Liver (tissue), 9 donors: Measurements from ENCODE around the gene SKAP1. TPM values are rescaled to one million over a fixed set of nuclear protein-coding genes. Genes with fewer than 3 reads are reported as not detected.

ENCODE experiments used
- DNase-seq: peaks from one replicate; pipeline ENCODE4 v3.0.0-alpha.2; 2017; ENCODE audit warnings: low spot score
- H3K27ac ChIP-seq, 2 donors: one replicate each; pipeline ENCODE4 v1.7.0; 2013; ENCODE audit warnings: inconsistent platforms in 2 of 2, low read length in 2 of 2, control low read depth in 1 of 2, low read depth in 1 of 2, mild to moderate bottlenecking in 1 of 2
- H3K27me3 ChIP-seq, 4 donors: one replicate each; pipeline versions ENCODE4 v1.6.1 to v1.7.0; 2013; ENCODE audit warnings: low read length in 3 of 4, inconsistent platforms in 1 of 4, mild to moderate bottlenecking in 1 of 4, moderate library complexity in 1 of 4; ENCODE audit not compliant: control insufficient read depth in 4 of 4, insufficient read depth in 4 of 4
- H3K36me3 ChIP-seq, 4 donors: one replicate each; pipeline versions ENCODE4 v1.6.1 to v1.7.0; 2013; ENCODE audit warnings: low read length in 3 of 4, mild to moderate bottlenecking in 3 of 4, low read depth in 1 of 4, moderate library complexity in 1 of 4; ENCODE audit not compliant: control insufficient read depth in 4 of 4, insufficient read depth in 3 of 4
- H3K4me1 ChIP-seq, 4 donors: one replicate each; pipeline versions ENCODE4 v1.6.1 to v1.7.0; 2013; ENCODE audit warnings: low read length in 3 of 4, mild to moderate bottlenecking in 3 of 4, moderate library complexity in 1 of 4; ENCODE audit not compliant: control insufficient read depth in 4 of 4, insufficient read depth in 4 of 4
- H3K4me3 ChIP-seq, 3 donors: one replicate each; pipeline versions ENCODE4 v1.6.1 to v1.7.0; 2013; ENCODE audit warnings: low read length in 3 of 3, control low read depth in 1 of 3, low read depth in 1 of 3, mild to moderate bottlenecking in 1 of 3
- H3K9ac ChIP-seq, 2 donors: one replicate each; pipeline ENCODE4 v1.7.0; 2013; ENCODE audit warnings: low read length in 2 of 2, mild to moderate bottlenecking in 2 of 2, moderate library complexity in 2 of 2, control low read depth in 1 of 2, low read depth in 1 of 2
- H3K9me3 ChIP-seq, 4 donors: one replicate each; pipeline versions ENCODE4 v1.6.1 to v1.7.0; 2013; ENCODE audit warnings: low read length in 3 of 4; ENCODE audit not compliant: control insufficient read depth in 4 of 4
- ATF3 ChIP-seq: IDR thresholded peaks from 2 replicates; pipeline ENCODE4 v1.6.1; 2016; ENCODE audit warnings: antibody characterized with exemption
- CTCF ChIP-seq: fragments of 150-350 bp; IDR thresholded peaks from 2 replicates; pipeline ENCODE4 v1.5.1; 2017; ENCODE audit warnings: improper control_type of control experiment, low read depth, low read length; ENCODE audit not compliant: missing input control
- EGR1 ChIP-seq, 2 donors: IDR thresholded peaks; 2 replicates each; pipeline ENCODE4 v1.6.1; 2016 to 2018; ENCODE audit warnings: antibody characterized with exemption in 2 of 2, low read depth in 2 of 2
- FOXA1 ChIP-seq: IDR thresholded peaks from 2 replicates; pipeline ENCODE4 v1.6.1; 2016; ENCODE audit warnings: antibody characterized with exemption
- FOXA2 ChIP-seq: IDR thresholded peaks from 2 replicates; pipeline ENCODE4 v1.6.1; 2016; ENCODE audit warnings: antibody characterized with exemption
- GABPA ChIP-seq, 2 donors: IDR thresholded peaks in 1 of 2; conservative IDR thresholded peaks in 1 of 2; 2 replicates each; pipeline ENCODE4 v1.6.1; 2016; ENCODE audit warnings: antibody characterized with exemption in 2 of 2, mild to moderate bottlenecking in 1 of 2, moderate library complexity in 1 of 2
- HNF4A ChIP-seq, 2 donors: conservative IDR thresholded peaks; 2 replicates each; pipeline ENCODE4 v1.6.1; 2016; ENCODE audit warnings: antibody characterized with exemption in 2 of 2, mild to moderate bottlenecking in 2 of 2
- HNF4G ChIP-seq: IDR thresholded peaks from 2 replicates; pipeline ENCODE4 v1.6.1; 2016; ENCODE audit warnings: antibody characterized with exemption
- JUND ChIP-seq, 2 donors: IDR thresholded peaks; 2 replicates each; pipeline ENCODE4 v1.6.1; 2016; ENCODE audit warnings: antibody characterized with exemption in 2 of 2
- MAX ChIP-seq: IDR thresholded peaks from 2 replicates; pipeline ENCODE4 v1.6.1; 2016; ENCODE audit warnings: antibody characterized with exemption
- NR2F2 ChIP-seq: IDR thresholded peaks from 2 replicates; pipeline ENCODE4 v1.6.1; 2016; ENCODE audit warnings: antibody characterized with exemption
- RAD21 ChIP-seq, 2 donors: IDR thresholded peaks; 2 replicates each; pipeline ENCODE4 v1.6.1; 2016; ENCODE audit warnings: antibody characterized with exemption in 2 of 2, mild to moderate bottlenecking in 2 of 2
- REST ChIP-seq: IDR thresholded peaks from 2 replicates; pipeline ENCODE4 v1.6.1; 2016; ENCODE audit warnings: antibody characterized with exemption, mild to moderate bottlenecking
- RXRA ChIP-seq, 2 donors: IDR thresholded peaks; 2 replicates each; pipeline ENCODE4 v1.6.1; 2017 to 2018; ENCODE audit warnings: antibody characterized with exemption in 2 of 2, mild to moderate bottlenecking in 1 of 2
- SP1 ChIP-seq: IDR thresholded peaks from 2 replicates; pipeline ENCODE4 v1.6.1; 2018; ENCODE audit warnings: antibody characterized with exemption, mild to moderate bottlenecking
- YY1 ChIP-seq: IDR thresholded peaks from 2 replicates; pipeline ENCODE4 v1.6.1; 2016; ENCODE audit warnings: antibody characterized with exemption, mild to moderate bottlenecking
- WGBS: extraction: QIAGEN DNeasy Blood & Tissue Kit; methylation state at CpG from one replicate; pipeline ENCODE4 v1.1.7; 2013; 5-methylcytosine and 5-hydroxymethylcytosine counted together
- polyA plus RNA-seq, 2 donors: library from polyadenylated mRNA; stranded (reverse) in 1 of 2; unstranded in 1 of 2; fragments of 200-250 nt in 1 of 2; fragments of >200 nt in 1 of 2; fragmentation: Nextera tagmentation in 1 of 2; extraction: Ambion mirVana in 1 of 2; gene quantifications; one replicate each; pipeline versions ENCODE4 v1.2.1 to v1.2.3, GENCODE V29; 2013 to 2015
- total RNA-seq, 2 donors: library from RNA; depleted of rRNA; stranded (reverse); fragments of >200 nt; gene quantifications; one replicate each; pipeline ENCODE4 v1.2.3, GENCODE V29; 2014
- donor health status: healthy.
- donor health status: healthy.
- donor health status: healthy.
- donor health status: healthy.
- donor health status: healthy.

Gene SKAP1
- total and polyA plus RNA-seq, 4 donors = 2.5 to 20.8 (median 11.3) TPM

GRCh38 chr17:48148854-48149786 is 280.9 kb downstream of the SKAP1 start (continued):
- TF ChIP-seq CTCF = no peak

- Histone ChIP-seq H3K36me3 (peaks cover 0 to 9% (median 5%) of the 10 kb centered on the region in 4 donors), H3K27ac (no peak overlapping the region), H3K9ac (no peak overlapping the region), H3K4me1 (peaks cover 0 to 3% (median 1%) of the 10 kb centered on the region in 4 donors), H3K4me3 (no peak overlapping the region), H3K9me3 (no peaks in the 10 kb centered on the region), H3K27me3 (no peaks in the 10 kb centered on the region)
- DNase-seq = no peak
- TF ChIP-seq NR2F2 (no peak), RXRA (IDR thresholded peaks at IDR 0.05) (no peak), RAD21 (IDR thresholded peaks at IDR 0.05) (no peak), FOXA1 (no peak), YY1 (no peak), JUND (IDR thresholded peaks at IDR 0.05) (no peak), GABPA (IDR thresholded peaks at IDR 0.05 in 1 of 2, conservative IDR thresholded peaks at IDR 0.05 in 1 of 2) (no peak)
- 94% methylated on average over 14 of the region's 14 CpGs for WGBS
These were observed 281.8 kb downstream of the SKAP1 start for GRCh38 chr17:48148029-48148770.

- Histone ChIP-seq H3K4me1 (no peaks in the 10 kb centered on the region), H3K9ac (no peak overlapping the region), H3K27ac (no peak overlapping the region), H3K4me3 (no peak overlapping the region), H3K27me3 (no peaks in the 10 kb centered on the region), H3K9me3 (no peaks in the 10 kb centered on the region), H3K36me3 (peaks cover 0 to 7% (median 3%) of the 10 kb centered on the region in 4 donors)
- WGBS = 93% methylated on average over 3 of the region's 3 CpGs
- no peak for DNase-seq
- TF ChIP-seq REST (no peak), NR2F2 (no peak), SP1 (no peak), RXRA (IDR thresholded peaks at IDR 0.05) (no peak), HNF4G (no peak), CTCF (no peak), YY1 (no peak), FOXA2 (no peak), FOXA1 (no peak), MAX (no peak), GABPA (IDR thresholded peaks at IDR 0.05 in 1 of 2, conservative IDR thresholded peaks at IDR 0.05 in 1 of 2) (no peak), RAD21 (IDR thresholded peaks at IDR 0.05) (no peak), EGR1 (IDR thresholded peaks at IDR 0.05; ENCODE audit: low read depth in 2 of 2) (no peak), JUND (IDR thresholded peaks at IDR 0.05) (no peak), ATF3 (no peak), HNF4A (conservative IDR thresholded peaks at IDR 0.05) (no peak)
These were observed 284.8 kb downstream of the SKAP1 start for GRCh38 chr17:48144976-48145798.
